Cardiac fibroblast (primary cell): ENCODE measurements around the gene EPHB6.

Experiments used
- DNase-seq, 2 donors: peaks; one replicate each; pipeline versions ENCODE4 v3.0.0 to v3.0.0-alpha.2; 2010; ENCODE audit warnings: low read depth in 2 of 2
- H3K4me3 ChIP-seq, 2 donors: replicated peaks in 1 of 2; 1 replicate in 1 of 2; 2 replicates in 1 of 2; pipeline ENCODE4 v1.5.1; 2011; ENCODE audit warnings: low read depth in 2 of 2, low read length in 2 of 2, mild to moderate bottlenecking in 2 of 2, moderate library complexity in 1 of 2
- TF ChIP-seq, protein P1 (sequence below): IDR thresholded peaks from one replicate; pipeline ENCODE4 v1.5.1; 2011; ENCODE audit warnings: low read depth, mild to moderate bottlenecking, low read length, inconsistent platforms

EPHB6 gene

DNA sequence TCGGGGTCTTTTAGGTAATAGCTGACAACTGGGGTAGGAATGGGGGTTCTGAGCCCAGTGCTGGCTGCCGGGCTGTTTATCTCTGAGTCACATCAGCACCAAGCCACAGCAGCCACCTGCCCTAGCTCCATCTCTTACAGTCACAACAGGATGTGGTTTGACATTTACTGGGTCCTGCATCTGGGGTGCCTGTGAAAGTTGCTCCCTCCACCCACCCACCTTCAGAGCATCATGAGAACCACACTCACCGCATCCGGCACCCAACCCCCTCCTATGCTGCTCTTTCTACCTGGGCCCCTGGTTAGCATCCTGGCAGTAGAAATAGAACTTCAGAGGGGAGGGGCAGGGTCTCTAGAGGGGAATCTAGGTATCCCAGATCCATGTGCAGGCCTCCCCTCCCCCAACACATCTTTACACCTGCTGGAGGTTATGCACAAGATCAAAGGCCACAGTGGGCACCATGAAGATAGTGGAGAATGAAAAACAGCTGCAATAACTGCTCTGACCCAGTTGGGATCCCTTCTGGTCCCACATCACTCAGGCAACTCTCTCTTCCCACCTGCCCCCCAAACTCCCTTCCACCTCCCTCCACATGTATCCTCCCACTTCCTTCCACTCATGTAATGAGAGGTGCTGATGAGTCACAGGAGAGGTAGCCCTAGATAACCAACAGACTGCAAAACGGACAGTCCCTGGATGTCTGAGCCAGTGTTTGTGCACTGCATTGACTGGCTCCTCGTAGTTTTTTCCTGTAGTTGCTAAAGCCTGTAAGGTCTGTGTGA, 45.9 kb upstream of the EPHB6 start:
- TF ChIP-seq, protein P1, sequence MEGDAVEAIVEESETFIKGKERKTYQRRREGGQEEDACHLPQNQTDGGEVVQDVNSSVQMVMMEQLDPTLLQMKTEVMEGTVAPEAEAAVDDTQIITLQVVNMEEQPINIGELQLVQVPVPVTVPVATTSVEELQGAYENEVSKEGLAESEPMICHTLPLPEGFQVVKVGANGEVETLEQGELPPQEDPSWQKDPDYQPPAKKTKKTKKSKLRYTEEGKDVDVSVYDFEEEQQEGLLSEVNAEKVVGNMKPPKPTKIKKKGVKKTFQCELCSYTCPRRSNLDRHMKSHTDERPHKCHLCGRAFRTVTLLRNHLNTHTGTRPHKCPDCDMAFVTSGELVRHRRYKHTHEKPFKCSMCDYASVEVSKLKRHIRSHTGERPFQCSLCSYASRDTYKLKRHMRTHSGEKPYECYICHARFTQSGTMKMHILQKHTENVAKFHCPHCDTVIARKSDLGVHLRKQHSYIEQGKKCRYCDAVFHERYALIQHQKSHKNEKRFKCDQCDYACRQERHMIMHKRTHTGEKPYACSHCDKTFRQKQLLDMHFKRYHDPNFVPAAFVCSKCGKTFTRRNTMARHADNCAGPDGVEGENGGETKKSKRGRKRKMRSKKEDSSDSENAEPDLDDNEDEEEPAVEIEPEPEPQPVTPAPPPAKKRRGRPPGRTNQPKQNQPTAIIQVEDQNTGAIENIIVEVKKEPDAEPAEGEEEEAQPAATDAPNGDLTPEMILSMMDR: no peak
- H3K4me3 ChIP-seq: no peak overlapping the region
- peak in 1 of 2 donors; percentile 33 for DNase-seq

DNA sequence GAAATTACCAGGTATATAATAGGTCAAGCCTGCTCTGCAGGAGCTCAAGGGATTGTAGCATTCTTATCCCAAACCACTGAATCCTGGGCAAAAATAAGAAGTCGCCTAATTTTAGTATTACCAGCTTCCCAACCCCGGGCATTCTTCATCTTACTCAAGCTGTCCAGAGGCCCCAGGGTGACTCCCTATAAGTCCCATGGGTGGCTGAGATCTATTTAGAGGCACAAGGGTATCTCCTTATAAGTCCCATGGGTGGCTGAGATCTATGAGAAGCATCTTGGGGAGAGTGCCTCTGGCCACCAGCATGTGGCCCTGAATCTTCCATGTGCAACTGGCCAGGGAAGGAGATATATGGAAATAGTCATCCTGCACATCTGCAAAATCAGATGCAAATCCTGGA, 45.2 kb upstream of the EPHB6 start:
- no peak for DNase-seq
- TF ChIP-seq, protein P1: no peak
- no peak overlapping the region for H3K4me3 ChIP-seq

DNA sequence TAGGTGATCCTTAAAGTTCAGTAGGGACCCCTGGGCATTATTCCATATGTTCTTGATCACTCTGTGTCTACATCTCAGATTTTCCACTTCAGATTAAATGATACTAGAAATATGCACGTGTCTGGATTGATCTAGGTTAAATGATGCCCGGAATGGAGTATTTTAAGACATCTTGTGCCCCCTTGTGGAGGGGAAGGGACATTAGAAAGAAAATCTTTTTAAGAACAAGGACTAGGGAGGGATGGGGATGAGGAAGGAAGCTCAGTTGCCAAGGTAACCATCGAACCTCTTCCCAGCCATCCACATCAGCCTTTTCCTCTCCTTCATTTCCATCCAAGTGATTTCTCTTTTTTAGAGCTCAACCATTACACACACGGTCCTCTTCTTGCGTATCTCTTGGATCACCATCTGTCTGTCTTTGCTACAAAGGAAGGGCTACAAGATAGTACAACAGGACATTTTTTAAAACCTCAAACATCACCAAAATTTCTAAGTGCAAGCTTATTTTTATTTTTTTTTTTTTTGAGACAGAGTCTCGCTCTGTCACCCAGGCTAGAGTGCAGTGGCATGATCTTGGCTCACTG, 43.6 kb upstream of the EPHB6 start:
- peak; percentile 66 to 72 for DNase-seq
- TF ChIP-seq, protein P1: peak; percentile 66
- H3K4me3 ChIP-seq: no peak overlapping the region

DNA sequence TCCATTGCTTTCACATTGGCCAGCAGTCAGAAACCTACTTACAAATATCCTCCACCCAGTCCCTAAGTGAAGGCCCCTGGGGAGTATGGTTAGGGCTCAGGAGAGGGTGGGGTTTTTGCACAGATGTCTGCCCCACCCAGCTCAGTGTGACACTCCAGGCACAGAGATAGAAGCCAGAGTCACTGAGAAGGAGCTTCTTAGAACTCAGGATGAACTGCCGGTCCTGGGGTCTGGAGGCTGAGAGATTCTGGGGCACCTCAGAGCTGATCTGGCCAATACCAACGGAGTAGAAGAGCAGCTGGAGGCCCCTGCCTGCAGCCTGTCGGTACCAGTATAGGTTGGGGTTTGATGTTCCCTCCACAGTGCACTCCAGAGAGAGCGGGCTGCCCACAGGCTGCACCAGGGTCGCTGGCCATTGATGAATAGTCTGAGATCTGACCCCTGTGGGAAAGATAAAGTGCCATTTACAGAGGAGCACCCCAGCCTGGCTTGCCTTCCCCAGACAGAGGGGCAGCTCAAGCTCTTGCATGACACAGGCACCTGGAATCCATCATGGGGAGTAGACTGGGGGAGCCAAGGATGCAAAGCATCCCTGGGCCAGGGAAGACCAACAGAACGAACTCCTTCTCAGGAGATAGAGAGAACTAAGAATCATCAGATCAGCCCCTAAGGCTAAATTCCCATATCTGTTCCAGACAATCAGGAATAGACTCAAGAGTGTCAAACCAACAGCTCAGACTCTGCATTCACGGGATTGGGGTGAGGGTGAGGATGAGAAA, 42.2 kb upstream of the EPHB6 start:
- H3K4me3 ChIP-seq: no peak overlapping the region
- DNase-seq: peak in 1 of 2 donors; percentile 41
- TF ChIP-seq, protein P1: no peak

DNA sequence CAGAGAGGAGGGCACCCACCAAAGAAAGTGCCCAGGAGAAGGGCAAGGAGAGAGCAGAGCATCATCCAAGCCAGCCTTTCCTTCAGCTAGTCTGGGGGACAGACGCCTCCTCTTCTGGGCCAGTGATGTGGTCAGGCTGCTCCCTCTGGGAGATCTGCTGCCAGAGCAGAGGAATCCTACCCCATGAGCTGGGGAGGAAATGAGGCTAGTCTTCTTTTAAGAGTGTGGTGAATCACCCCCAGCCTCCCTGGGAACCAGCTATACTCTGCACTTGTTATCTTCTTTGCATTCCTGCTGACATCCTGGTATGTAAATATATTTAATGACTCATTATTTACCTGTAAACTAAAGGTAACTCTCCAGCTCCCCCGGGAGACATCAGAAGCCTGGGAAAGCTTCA, 41.6 kb upstream of the EPHB6 start:
- DNase-seq: peak; percentile 53 to 88
- H3K4me3 ChIP-seq: no peak overlapping the region
- TF ChIP-seq, protein P1: no peak

DNA sequence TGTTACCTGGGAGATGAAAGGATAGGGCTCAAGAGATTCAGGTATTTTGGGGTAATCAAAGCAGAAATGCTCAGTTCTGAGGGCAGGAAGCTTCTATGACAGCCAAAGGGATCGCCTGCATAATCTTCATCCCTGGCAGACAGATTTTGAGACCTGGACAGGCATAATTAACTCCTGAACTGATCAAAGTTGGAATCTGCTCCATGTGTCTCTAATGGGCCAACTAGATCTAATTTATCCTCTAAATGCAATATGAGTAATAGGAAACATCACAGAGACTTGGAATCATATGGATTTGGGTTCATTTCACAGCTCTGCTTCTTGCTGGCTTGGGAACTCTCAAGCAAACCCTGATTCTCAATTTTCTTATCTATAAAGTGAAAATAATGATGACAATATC, 41.2 kb upstream of the EPHB6 start:
- H3K4me3 ChIP-seq: no peak overlapping the region
- TF ChIP-seq, protein P1: no peak
- DNase-seq: no peak
